K562 (cell line): Measurements from ENCODE around the gene CCSER1. TPM values are rescaled to one million over a fixed set of nuclear protein-coding genes. Genes with fewer than 3 reads are reported as not detected.

Experiments
- ATAC-seq: fragments of 200-7000 bp; cut with Tn5 transposase; 3 replicates; pipeline ENCODE4 v1.9.1; 2020; ENCODE audit warnings: moderate library complexity
- BruUV-seq: library from RNA; stranded (reverse); fragments of 400-500 nt; replicated peaks from 2 replicates; lab custom pipeline; 2021; lab: Mats Ljungman, UMichigan
- CTCF ChIA-PET: fragments of 300-600 bp; formaldehyde crosslinking; extraction: SDS; loops from one replicate; lab custom pipeline; 2021; ENCODE audit warnings: low intra/inter-chr PET ratio; lab: Yijun Ruan, JAX
- POLR2A ChIA-PET: fragments of 300-600, 350-650 bp; sonication (Branson Sonifier 250); formaldehyde crosslinking; extraction: SDS; loops from one replicate; lab custom pipeline; 2021; ENCODE audit warnings: antibody characterized with exemption, inconsistent platforms; lab: Yijun Ruan, JAX
- DNase-seq, 4 experiments: peaks; one replicate each; pipeline versions ENCODE4 v3.0.0 to v3.0.0-alpha.2; 2011 to 2018; ENCODE audit warnings: low spot score in 3 of 4, mixed read lengths in 3 of 4; ENCODE audit errors: extremely low read depth in 1 of 4
- FAIRE-seq: peaks from 2 replicates; lab custom pipeline; 2011; peaks lifted over from hg19 to GRCh38; lab: Jason Lieb, UNC
- H2AFZ ChIP-seq: 2 replicates; pipeline ENCODE4 v1.6.0; 2011; ENCODE audit warnings: low read depth, low read length, control low read depth, inconsistent platforms
- H3K27ac ChIP-seq: fragments of 200-600 bp; 3 replicates; pipeline ENCODE4 v1.8.0; 2011; ENCODE audit warnings: low read depth, mild to moderate bottlenecking, control low read depth, inconsistent platforms, low read length, moderate library complexity, mixed read lengths; ENCODE audit errors: extremely low read depth
- H3K27me3 ChIP-seq, 2 experiments: fragments of 300-600 bp in 1 of 2; 2 replicates in 1 of 2; 3 replicates in 1 of 2; pipeline versions ENCODE4 v1.6.0 to v1.8.0; 2011; ENCODE audit warnings: inconsistent platforms in 2 of 2, low read length in 2 of 2, mild to moderate bottlenecking in 1 of 2, mixed read lengths in 1 of 2, moderate library complexity in 1 of 2; ENCODE audit not compliant: control insufficient read depth in 2 of 2, insufficient read depth in 2 of 2
- H3K36me3 ChIP-seq: fragments of 300-600 bp; 3 replicates; pipeline ENCODE4 v1.8.0; 2011; ENCODE audit warnings: mild to moderate bottlenecking, low read length, inconsistent platforms; ENCODE audit not compliant: control insufficient read depth, insufficient read depth
- H3K4me1 ChIP-seq, 2 experiments: fragments of 200-600 bp in 1 of 2; replicated peaks in 1 of 2; 2 replicates in 1 of 2; 3 replicates in 1 of 2; pipeline versions ENCODE4 v1.5.1 to v1.8.0; 2011; ENCODE audit warnings: inconsistent platforms in 2 of 2, low read length in 2 of 2, mild to moderate bottlenecking in 1 of 2, mixed read lengths in 1 of 2, moderate library complexity in 1 of 2; ENCODE audit not compliant: control insufficient read depth in 2 of 2, insufficient read depth in 2 of 2
- H3K4me2 ChIP-seq: 2 replicates; pipeline ENCODE4 v1.6.1; 2011; ENCODE audit warnings: low read length, control low read depth, inconsistent platforms, mixed read lengths; ENCODE audit not compliant: insufficient read depth
- H3K4me3 ChIP-seq: fragments of 200-600 bp; sonication (generic), shearing (Covaris generic); 2 replicates; pipeline ENCODE4 v1.5.1; 2016; ENCODE audit warnings: control low read depth, inconsistent platforms
- H3K79me2 ChIP-seq: fragments of 200-600 bp; 3 replicates; pipeline ENCODE4 v1.8.0; 2011; ENCODE audit warnings: low read length, inconsistent platforms; ENCODE audit not compliant: control insufficient read depth, insufficient read depth
- H3K9ac ChIP-seq, 2 experiments: 2 replicates each; pipeline versions ENCODE4 v1.6.0 to v1.6.1; 2011; ENCODE audit warnings: low read depth in 2 of 2, low read length in 2 of 2, control low read depth in 1 of 2, inconsistent platforms in 1 of 2, mild to moderate bottlenecking in 1 of 2, mixed read lengths in 1 of 2; ENCODE audit not compliant: insufficient read depth in 1 of 2
- H3K9me1 ChIP-seq: one replicate; pipeline ENCODE4 v1.6.0; 2011; ENCODE audit warnings: inconsistent platforms, mild to moderate bottlenecking, low read length, moderate library complexity; ENCODE audit not compliant: control insufficient read depth, insufficient read depth
- H3K9me3 ChIP-seq: replicated peaks from 2 replicates; pipeline ENCODE4 v1.5.1; 2011; ENCODE audit warnings: low read depth, low read length, inconsistent platforms; ENCODE audit not compliant: control insufficient read depth, insufficient read depth
- H4K20me1 ChIP-seq: replicated peaks from 2 replicates; pipeline ENCODE4 v1.6.1; 2011; ENCODE audit warnings: low read length, inconsistent platforms, mixed read lengths; ENCODE audit not compliant: control insufficient read depth, insufficient read depth
- EZH2 ChIP-seq: IDR thresholded peaks from 2 replicates; pipeline ENCODE4 v1.6.1; 2012; ENCODE audit warnings: low read depth, mild to moderate bottlenecking, inconsistent platforms, low read length, borderline replicate concordance
- HDAC2 ChIP-seq: fragments of 450-650 bp; IDR thresholded peaks from 2 replicates; pipeline ENCODE4 v1.6.1; 2016; ENCODE audit warnings: mild to moderate bottlenecking
- KDM2B ChIP-seq: fragments of 250-450 bp; sonication (Bioruptor Pico); IDR thresholded peaks from 2 replicates; pipeline ENCODE4 v1.8.0; 2021; ENCODE audit warnings: mild to moderate bottlenecking, moderate library complexity
- LCOR ChIP-seq: sonication (generic); formaldehyde crosslinking; IDR thresholded peaks from 2 replicates; pipeline ENCODE4 v1.8.0; 2022; ENCODE audit warnings: mild to moderate bottlenecking, missing genetic modification reagents
- NCOA6 ChIP-seq: fragments of 450-650 bp; IDR thresholded peaks from 2 replicates; pipeline ENCODE4 v1.6.1; 2017; ENCODE audit warnings: mild to moderate bottlenecking
- NR1H2 ChIP-seq: sonication (generic); formaldehyde crosslinking; IDR thresholded peaks from 2 replicates; pipeline ENCODE4 v1.4.0; 2020; ENCODE audit warnings: mild to moderate bottlenecking, missing genetic modification reagents
- TFAM ChIP-seq: fragments of 250-450 bp; sonication (Bioruptor Pico); conservative IDR thresholded peaks from 2 replicates; pipeline ENCODE4 v1.5.0; 2021; ENCODE audit warnings: mild to moderate bottlenecking, moderate library complexity
- ZBTB8A ChIP-seq: fragments of 450-650 bp; IDR thresholded peaks from 2 replicates; pipeline ENCODE4 v1.6.1; 2018; ENCODE audit warnings: mild to moderate bottlenecking, moderate library complexity; ENCODE audit not compliant: partially characterized antibody
- ZNF212 ChIP-seq: fragments of 450-650 bp; formaldehyde crosslinking; IDR thresholded peaks from 2 replicates; pipeline ENCODE4 v1.4.0; 2020; ENCODE audit warnings: mild to moderate bottlenecking
- ZNF507 ChIP-seq: conservative IDR thresholded peaks from 2 replicates; pipeline ENCODE4 v1.6.1; 2017; ENCODE audit warnings: missing genetic modification characterization, missing compliant biosample characterization
- ZNF717 ChIP-seq: fragments of 250-450 bp; sonication (Bioruptor Pico); IDR thresholded peaks from 2 replicates; pipeline ENCODE4 v1.5.0; 2021
- WGBS: fragments of 100-300 bp; shearing (Covaris generic); methylation state at CpG from one replicate; pipeline ENCODE4 v1.1.6; 2016; ENCODE audit warnings: low coverage, mixed read lengths; ENCODE audit not compliant: insufficient coverage; ENCODE audit errors: missing lambda C conversion rate; 5-methylcytosine and 5-hydroxymethylcytosine counted together
- in situ Hi-C: fragments of 300-500 bp; cut with MboI; formaldehyde crosslinking; loops from 4 replicates; pipeline ENCODE4 v1.15.0; 2018; ENCODE audit warnings: inconsistent platforms, mixed read lengths
- intact Hi-C: fragments of 100-400 bp; cut with micrococcal nuclease; formaldehyde crosslinking; loops from 2 replicates; pipeline ENCODE4 v1.14.2; 2022
- polyA plus RNA-seq, 8 experiments: library from polyadenylated mRNA; depleted of rRNA in 4 of 8; stranded (reverse) in 5 of 8; unstranded in 3 of 8; fragments of >200 nt; fragmentation: Nextera tagmentation in 2 of 8; fragmentation: Illumina TruSeq in 1 of 8; extraction: Ambion mirVana in 2 of 8; extraction: Trizol in 1 of 8; gene quantifications; 2 replicates each; pipeline versions ENCODE4 v1.2.1 to v1.2.3, GENCODE V29; 2011 to 2014; ENCODE audit warnings: inconsistent platforms in 1 of 8, missing spikeins in 1 of 8
- total RNA-seq, 7 experiments: library from RNA; depleted of rRNA in 6 of 7; stranded (reverse); fragments of >200 nt in 6 of 7; fragmentation: Illumina TruSeq in 2 of 7; extraction: Trizol in 2 of 7; gene quantifications; 2 replicates each; pipeline versions ENCODE4 v1.2.1 to v1.2.3, GENCODE V29; 2011 to 2021; ENCODE audit warnings: low replicate concordance in 1 of 7
- TF ChIP-seq, protein P1 (sequence below), 2 experiments: fragments of 450-650 bp in 1 of 2; sonication (generic) in 1 of 2; formaldehyde crosslinking in 1 of 2; IDR thresholded peaks in 1 of 2; conservative IDR thresholded peaks in 1 of 2; 2 replicates each; pipeline versions ENCODE4 v1.6.1 to v1.8.1; 2016 to 2023; ENCODE audit warnings: mild to moderate bottlenecking in 2 of 2, moderate library complexity in 2 of 2, inconsistent platforms in 1 of 2, missing genetic modification reagents in 1 of 2
- TF ChIP-seq, protein P2 (sequence below), 2 experiments: fragments of 450-650 bp in 1 of 2; sonication (generic) in 1 of 2; formaldehyde crosslinking in 1 of 2; IDR thresholded peaks; 2 replicates each; pipeline versions ENCODE4 v1.7.1 to v1.9.0; 2016 to 2022; ENCODE audit warnings: inconsistent platforms in 1 of 2, mild to moderate bottlenecking in 1 of 2, missing genetic modification reagents in 1 of 2

The CCSER1 gene
- total and polyA plus RNA-seq, 9 of the 15 experiments (the other 6 are each of a cell fraction or from before 2014, with no cell fraction given) = not detected

DNA sequence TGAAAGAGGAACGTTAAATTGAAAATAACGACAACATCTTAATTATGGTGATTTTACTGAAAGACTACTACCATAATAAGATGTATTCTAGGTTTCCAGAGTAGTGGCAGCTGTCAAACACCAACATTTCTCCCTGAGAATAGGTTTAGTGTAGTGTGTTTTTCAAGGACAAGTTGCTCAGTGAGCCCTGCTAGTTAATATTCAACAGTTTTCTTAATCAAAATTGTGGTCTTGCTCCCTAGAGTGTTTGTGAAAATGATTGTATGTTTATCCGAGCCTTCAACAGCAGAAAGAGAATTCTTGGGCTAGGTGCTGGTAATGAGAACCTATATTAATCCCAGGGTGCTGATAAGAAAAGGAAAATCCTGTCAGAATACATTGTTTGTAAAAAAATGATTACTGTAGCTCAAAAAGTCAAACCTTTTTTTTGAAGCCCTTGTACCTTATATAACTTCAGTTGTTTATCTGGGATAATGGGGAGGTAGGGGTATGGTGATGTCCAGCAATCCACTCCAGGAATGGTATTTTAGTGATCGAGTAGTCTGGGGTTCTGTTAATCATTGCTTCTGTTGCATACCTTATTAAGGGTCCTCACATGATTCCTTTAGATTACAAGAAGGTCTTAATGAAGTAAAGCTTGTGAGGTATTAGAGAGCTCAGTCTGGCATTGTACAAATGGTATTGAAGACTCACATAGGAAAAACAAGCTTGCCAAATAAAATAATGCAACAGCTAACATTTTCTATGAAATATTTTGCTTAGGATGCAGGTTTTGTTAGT, 110.7 kb downstream of the CCSER1 start:
- no TSS peak for BruUV-seq
- Histone ChIP-seq H3K36me3 (no peaks in the 10 kb centered on the region), H3K27ac (no peak overlapping the region), H3K9ac (no peak overlapping the region), H3K9me3 (no peaks in the 10 kb centered on the region), H3K9me1 (no peaks in the 10 kb centered on the region), H3K4me3 (no peak overlapping the region), H3K4me1 (no peaks in the 10 kb centered on the region), H3K27me3 (no peaks in the 10 kb centered on the region), H4K20me1 (no peaks in the 10 kb centered on the region), H3K79me2 (no peaks in the 10 kb centered on the region), H2AFZ (no peak overlapping the region), H3K4me2 (no peak overlapping the region)
- POLR2A ChIA-PET = no interaction called here
- CTCF ChIA-PET = no interaction called here
- intact Hi-C loops (no loop called here), in situ Hi-C loops (no loop called here)
- ATAC-seq (no peak), FAIRE-seq (no peak), DNase-seq (no peak)
- WGBS = 2% methylated on average over 4 of the region's 4 CpGs
- TF ChIP-seq, protein P1, sequence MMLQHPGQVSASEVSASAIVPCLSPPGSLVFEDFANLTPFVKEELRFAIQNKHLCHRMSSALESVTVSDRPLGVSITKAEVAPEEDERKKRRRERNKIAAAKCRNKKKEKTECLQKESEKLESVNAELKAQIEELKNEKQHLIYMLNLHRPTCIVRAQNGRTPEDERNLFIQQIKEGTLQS (IDR thresholded peaks at IDR 0.05) = no peak
- TF ChIP-seq, protein P1 (CRISPR knock-in tag; conservative IDR thresholded peaks at IDR 0.05) = no peak
- no peak for TF ChIP-seq TFAM (CRISPR knock-in tag)
- no peak for TF ChIP-seq NCOA6
- no peak for TF ChIP-seq ZBTB8A
- TF ChIP-seq, protein P2, sequence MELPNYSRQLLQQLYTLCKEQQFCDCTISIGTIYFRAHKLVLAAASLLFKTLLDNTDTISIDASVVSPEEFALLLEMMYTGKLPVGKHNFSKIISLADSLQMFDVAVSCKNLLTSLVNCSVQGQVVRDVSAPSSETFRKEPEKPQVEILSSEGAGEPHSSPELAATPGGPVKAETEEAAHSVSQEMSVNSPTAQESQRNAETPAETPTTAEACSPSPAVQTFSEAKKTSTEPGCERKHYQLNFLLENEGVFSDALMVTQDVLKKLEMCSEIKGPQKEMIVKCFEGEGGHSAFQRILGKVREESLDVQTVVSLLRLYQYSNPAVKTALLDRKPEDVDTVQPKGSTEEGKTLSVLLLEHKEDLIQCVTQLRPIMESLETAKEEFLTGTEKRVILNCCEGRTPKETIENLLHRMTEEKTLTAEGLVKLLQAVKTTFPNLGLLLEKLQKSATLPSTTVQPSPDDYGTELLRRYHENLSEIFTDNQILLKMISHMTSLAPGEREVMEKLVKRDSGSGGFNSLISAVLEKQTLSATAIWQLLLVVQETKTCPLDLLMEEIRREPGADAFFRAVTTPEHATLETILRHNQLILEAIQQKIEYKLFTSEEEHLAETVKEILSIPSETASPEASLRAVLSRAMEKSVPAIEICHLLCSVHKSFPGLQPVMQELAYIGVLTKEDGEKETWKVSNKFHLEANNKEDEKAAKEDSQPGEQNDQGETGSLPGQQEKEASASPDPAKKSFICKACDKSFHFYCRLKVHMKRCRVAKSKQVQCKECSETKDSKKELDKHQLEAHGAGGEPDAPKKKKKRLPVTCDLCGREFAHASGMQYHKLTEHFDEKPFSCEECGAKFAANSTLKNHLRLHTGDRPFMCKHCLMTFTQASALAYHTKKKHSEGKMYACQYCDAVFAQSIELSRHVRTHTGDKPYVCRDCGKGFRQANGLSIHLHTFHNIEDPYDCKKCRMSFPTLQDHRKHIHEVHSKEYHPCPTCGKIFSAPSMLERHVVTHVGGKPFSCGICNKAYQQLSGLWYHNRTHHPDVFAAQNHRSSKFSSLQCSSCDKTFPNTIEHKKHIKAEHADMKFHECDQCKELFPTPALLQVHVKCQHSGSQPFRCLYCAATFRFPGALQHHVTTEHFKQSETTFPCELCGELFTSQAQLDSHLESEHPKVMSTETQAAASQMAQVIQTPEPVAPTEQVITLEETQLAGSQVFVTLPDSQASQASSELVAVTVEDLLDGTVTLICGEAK (IDR thresholded peaks at IDR 0.05) = no peak
- TF ChIP-seq, protein P2 (CRISPR knock-in tag; IDR thresholded peaks at IDR 0.05) = no peak
- TF ChIP-seq LCOR (CRISPR knock-in tag) = no peak
- no peak for TF ChIP-seq ZNF212 (CRISPR knock-in tag)
- TF ChIP-seq KDM2B (CRISPR knock-in tag) = no peak
- TF ChIP-seq NR1H2 (CRISPR knock-in tag) = no peak
- no peak for TF ChIP-seq EZH2
- no peak for TF ChIP-seq ZNF717 (CRISPR knock-in tag)
- TF ChIP-seq HDAC2 = no peak
- TF ChIP-seq ZNF507 (tag) = no peak
